Measurements from ENCODE around the gene SMARCA2.

SMARCA2 gene

GRCh38 chr9:2150338-2150737 is 135.2 kb downstream of the SMARCA2 start:
- no peak for DNase-seq

DNA sequence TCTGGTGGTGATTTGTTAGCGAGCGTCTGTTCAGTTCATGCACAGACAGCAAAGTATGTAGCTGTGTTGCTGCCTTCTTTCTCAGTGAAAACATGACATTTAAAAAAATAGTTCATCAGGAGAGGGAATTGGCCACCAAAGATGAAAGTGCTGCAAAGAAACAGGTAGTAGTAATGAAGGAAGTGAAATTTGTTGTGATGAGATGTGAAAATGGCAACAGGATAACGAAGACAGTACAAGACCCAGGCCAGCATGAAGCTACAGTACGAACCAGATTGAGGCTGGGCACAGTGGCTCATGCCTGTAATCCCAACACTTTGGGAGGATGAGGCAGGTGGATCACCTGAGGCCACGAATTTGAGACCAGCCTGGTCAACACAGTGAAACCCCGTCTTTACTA is 136.0 kb downstream of the SMARCA2 start:
- no peak for DNase-seq

GRCh38 chr9:2152966-2153629 is 138.0 kb downstream of the SMARCA2 start:
- no peak for DNase-seq

- no peak for DNase-seq
These were observed 138.6 kb downstream of the SMARCA2 start for GRCh38 chr9:2153630-2154217.

DNA sequence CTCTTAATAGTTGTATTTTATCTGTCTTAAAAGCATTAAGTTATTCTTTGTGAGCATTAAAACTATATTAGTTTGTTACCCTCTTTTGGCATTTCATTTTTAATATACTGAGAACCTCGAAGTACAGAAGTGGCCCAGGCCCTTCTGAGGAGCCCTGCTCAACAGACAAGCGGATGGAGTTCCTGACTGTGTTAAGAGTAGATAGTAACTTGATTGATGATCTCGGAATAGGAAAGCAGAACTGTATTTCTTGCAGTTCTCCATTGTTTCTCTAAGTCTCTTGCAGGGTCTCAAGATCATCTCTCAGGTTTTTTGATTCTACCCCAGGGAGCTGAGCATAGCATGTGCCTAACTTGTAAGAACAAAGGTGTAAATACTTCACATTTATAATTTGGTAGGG is 139.6 kb downstream of the SMARCA2 start:
- DNase-seq = no peak

- DNase-seq = no peak
These were observed 140.8 kb downstream of the SMARCA2 start for GRCh38 chr9:2155966-2156365.

DNA sequence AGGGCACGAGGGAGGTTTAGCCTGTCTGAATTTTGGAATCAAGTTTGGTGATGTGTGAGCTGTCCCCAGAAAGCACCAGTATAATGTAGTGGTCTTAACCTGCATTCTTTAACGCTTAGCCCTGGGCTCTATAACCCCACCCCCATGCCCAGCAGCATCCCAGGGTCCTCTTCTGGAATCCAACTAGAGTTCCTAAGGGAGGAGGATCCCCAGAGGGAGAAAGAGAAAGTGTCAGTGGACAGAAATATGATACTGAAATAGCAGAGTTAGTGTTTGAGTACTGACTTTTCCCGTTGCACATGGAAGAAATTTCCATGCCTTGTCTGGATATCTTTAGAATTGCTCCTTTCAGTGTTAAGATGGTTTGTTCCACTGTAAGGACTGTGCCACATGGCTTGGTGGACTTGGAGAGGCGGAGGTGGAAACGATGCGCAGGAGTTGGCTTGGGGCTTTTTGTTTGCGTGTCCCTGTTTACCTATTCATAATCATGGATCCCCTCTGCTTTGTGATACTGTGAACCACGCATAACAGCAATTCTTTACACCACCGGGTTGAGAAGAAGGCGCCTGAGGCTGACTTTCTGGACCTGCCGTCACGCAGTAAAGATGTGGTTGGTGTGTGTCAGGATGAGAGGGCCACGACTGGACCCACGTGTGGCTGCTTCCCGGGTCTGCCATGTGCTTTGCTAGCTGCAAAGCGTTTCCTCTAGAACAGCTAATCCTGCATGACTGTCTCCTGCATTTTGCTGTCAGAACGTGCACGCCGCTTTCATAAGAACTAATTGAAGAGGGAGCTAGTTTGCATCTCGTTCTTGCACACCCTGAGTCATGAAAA is 142.3 kb downstream of the SMARCA2 start:
- peak; percentile 23 for DNase-seq

DNA sequence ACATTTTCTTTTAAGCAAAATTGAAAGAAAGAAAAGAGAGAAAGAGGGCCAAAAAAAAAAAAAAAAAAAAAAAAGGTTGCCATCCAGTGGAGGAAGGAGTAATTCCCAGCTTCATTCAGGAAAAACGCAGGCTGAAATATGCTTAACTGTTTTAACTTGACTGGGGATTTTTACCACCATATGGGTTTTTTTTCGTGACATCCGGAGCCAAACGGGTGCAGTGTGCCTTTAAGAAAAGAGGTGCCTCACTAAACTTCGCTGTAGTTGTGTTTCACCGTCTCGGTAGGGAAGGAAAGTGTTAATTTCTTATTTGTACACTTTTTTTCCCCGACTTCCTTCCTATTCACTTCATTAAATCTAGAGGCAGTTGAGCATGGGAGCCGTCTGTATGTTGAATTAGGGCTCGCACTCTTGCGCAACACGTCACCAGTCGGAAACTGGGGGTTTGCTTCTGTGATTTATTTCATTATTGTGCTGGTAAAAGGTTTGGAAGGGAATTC is 143.0 kb downstream of the SMARCA2 start:
- peak; percentile 13 for DNase-seq

- DNase-seq = no peak
These were observed 143.8 kb downstream of the SMARCA2 start for GRCh38 chr9:2158766-2159430.

DNA sequence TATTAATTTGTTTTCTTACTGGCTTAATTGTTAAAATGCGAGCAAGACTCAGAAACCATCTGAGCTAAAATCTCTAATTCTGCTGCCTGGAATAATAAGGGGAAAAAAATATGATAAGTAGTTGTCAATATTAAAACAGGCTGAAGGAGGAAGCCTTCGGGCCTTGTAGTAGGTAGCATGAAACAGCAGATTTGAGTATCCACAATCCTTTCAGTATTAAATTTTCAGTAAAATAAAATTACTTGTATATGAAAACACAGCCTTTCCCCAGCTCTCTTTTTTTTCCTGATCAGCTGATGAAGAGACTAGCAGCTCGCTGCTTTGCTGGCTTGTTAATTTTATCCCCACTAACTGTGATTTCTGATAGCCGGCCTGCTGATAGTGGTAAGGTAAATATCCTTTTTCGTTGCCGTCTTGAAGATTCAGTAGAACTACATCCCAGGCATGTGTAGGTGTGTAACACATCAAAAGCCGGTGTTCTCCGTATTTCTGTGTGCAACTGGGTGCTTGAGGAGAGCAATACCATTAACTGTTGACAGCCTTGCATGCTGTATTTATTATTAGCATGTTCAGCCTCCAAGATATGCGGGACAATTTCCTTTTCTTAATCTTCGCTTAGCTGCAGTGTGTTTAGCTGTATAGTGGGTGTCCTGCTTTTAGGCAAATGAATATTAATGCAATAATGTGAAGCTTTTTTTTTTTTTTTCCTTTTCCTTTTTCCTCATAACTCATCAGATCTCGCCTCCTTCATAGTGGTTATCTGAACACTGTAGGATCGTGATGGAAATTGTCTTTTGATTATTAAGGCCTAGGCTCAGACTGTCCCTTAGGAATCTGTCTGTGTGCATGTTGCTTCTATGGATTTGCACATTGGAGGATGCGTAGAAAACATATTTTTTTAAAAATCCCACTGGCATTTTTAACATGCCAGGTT is 144.6 kb downstream of the SMARCA2 start:
- DNase-seq = no peak

DNA sequence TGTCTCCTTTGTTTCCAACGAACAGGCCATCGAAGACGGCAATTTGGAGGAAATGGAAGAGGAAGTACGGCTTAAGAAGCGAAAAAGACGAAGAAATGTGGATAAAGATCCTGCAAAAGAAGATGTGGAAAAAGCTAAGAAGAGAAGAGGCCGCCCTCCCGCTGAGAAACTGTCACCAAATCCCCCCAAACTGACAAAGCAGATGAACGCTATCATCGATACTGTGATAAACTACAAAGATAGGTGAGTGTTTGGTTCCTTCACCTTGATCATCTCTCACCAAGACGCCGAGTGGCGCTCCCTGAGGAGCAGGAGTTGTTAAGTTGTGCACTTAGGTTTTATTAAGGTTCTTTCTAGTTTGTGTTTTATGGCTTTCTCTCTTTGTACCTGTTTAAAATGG is 146.5 kb downstream of the SMARCA2 start:
- DNase-seq = no peak

DNA sequence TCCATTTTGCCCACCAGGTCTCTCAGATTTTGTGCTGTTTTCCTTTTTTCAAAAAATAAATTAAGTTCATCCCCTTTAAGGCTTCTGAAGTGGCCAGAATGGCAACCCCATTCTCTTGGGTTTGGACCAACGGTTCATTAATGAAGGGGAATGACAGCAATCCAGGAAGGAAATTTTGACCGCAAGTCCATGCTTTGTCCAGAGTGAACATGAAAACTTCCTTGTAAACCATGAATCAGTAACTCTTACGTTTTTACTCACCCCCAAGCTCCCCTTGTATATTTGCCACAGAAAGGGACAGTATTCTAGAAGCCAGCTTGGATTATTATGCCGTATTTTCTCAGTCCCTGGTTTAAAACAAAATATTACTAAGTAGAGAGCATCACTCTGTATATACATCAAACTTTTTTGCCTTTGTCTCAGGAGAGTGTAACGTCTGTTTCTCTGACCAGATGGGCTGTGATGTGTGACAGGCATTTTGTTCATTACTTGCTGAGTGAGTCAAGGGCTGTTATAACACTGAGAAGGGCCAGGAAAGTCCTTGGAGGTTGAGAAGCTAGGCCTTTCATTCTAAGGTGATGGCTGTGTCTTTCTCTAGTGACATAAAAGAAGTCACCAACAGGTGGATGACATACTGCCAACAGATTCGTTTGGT is 148.2 kb downstream of the SMARCA2 start:
- DNase-seq = no peak

- no peak for DNase-seq
These were observed 149.1 kb downstream of the SMARCA2 start for GRCh38 chr9:2164268-2164667.

DNA sequence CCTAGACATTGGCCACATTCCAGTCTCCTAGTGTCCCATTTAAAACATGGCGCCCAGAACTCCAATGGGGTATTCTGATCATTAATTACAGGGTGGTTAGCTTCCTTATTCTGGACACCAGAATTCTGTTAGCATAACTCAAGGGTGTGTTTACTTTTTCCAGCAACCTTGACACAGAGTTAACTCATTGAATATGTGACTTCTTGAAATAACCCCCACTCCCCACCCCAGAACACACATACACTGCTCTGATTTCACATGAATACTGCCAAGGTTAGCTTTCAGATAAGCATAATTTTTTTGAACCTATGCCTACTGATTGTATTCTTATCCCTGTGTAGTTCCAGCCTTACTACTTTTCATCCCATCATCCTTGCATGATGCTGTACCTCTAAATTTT is 151.1 kb downstream of the SMARCA2 start:
- no peak for DNase-seq

- no peak for DNase-seq
These were observed 153.9 kb downstream of the SMARCA2 start for GRCh38 chr9:2169035-2169434.

DNA sequence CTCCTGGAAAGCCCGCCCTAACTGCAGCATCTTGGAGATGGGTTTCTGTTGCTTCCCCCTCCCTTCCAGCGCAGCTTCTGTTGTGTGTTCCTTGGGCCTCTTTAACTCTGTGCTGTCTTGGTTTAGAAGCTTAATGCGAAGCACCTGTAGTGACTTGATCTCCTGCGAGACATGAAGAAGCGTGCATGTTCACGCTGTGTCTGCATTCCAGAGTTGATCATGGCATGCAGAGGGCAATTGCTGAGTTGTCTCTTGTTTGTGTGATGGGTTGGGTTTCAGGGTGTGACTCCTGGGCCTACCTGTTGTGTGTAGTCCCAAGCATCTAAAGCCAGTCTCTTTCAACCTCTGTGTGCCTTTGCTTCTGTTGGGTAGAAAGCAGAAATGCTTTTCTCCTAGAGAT is 155.6 kb downstream of the SMARCA2 start:
- DNase-seq = no peak

DNA sequence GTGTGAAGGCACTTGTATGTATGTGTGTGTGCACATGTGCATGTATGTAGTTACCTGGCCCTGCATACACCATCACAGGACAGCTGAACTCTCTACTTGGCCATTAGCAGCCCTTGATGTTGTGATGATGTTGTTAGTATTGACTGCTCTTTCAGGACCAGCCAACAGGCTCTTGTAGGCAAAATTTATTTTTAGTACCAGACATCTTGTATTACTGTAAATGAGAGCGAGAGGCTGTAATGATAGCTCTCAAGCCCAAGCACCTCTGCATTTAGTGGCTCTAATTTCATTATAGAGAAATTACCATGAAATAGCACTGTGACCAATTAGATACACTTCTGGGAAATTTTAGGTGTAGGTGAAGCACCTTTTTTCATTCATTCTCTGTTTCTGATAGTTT is 158.0 kb downstream of the SMARCA2 start:
- no peak for DNase-seq

- no peak for DNase-seq
These were observed 158.7 kb downstream of the SMARCA2 start for GRCh38 chr9:2173861-2174260.

DNA sequence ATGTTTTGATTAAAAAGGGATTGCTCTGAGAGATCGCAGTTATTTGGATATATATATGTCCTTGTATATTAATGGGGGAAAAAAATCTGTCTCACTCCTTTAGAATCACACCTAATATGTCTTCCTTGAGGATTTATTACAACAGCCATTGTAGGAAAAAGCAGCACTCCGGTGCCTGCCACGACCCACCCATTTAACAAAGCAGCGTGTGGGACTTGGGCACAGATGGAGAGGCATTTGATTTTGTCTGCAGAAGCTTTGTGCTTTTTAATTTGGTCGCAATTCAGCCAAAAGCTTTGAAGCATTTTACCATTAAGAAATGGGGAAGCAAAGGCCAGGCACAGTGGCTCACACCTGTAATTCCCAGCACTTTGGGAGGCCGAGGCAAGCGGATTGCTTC is 159.2 kb downstream of the SMARCA2 start:
- DNase-seq = no peak

DNA sequence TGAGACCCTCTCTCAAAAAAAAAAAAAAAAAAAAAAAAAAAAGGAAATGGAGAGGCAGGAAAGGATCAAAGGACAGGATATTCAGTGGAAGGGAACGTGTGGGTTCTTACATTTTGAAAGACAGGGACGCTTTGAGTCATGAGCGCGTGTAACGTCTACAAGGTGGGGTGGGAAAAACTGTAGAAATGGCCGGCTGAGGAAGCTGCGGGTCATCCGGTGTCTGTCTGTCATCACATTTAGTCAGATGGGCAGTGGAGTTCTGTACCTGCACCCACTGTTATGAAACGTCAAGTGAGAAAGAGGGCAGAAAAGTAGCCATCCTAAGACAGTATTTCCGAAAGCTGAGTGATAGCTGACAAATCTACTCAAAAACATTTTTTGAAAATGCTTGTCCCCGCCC is 159.8 kb downstream of the SMARCA2 start:
- DNase-seq = no peak

- no peak for DNase-seq
These were observed 162.0 kb downstream of the SMARCA2 start for GRCh38 chr9:2177121-2177520.
